ENCODE results near the gene WDR64.

The WDR64 gene

DNA sequence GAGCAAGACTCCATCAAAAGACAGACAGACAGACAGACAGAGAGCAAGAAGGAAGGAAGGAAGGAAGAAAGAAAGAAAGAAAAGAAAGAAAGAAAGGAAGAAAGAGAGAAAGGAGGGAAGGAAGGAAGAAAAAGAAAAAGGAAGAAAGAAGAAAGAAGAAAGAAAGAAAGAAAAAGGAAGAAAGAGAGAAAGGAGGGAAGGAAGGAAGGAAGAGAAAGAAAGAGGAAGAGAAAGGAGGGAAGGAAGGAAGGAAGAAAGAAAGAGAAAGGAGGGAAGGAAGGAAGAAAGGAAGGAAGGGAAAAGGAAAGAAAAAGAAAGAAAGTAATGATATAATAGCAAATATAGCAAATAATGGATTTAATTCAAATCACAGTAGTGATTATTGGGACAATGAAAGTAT is 44.6 kb upstream of the WDR64 start:
- TF ChIP-seq CSDC2 (CRISPR knock-in tag; IDR thresholded peaks at IDR 0.05), result no peak
- no peak for TF ChIP-seq TCF4 (CRISPR knock-in tag; IDR thresholded peaks at IDR 0.05; ENCODE audit: borderline replicate concordance)
- TF ChIP-seq GLIS3 (CRISPR knock-in tag; IDR thresholded peaks at IDR 0.05), result no peak
- TF ChIP-seq ZFP30 (CRISPR knock-in tag; IDR thresholded peaks at IDR 0.05), result no peak
- no peak for TF ChIP-seq ISL1 (CRISPR knock-in tag; IDR thresholded peaks at IDR 0.05)
- no peak for TF ChIP-seq SNAI2 (CRISPR knock-in tag; IDR thresholded peaks at IDR 0.05)
- TF ChIP-seq BACH2 (CRISPR knock-in tag; IDR thresholded peaks at IDR 0.05; ENCODE audit: borderline replicate concordance), result no peak
- TF ChIP-seq ZNF565 (CRISPR knock-in tag; conservative IDR thresholded peaks at IDR 0.05; ENCODE audit: low read depth), result no peak
- no peak for TF ChIP-seq ZFP3 (CRISPR knock-in tag; IDR thresholded peaks at IDR 0.05)
- TF ChIP-seq, protein P1, sequence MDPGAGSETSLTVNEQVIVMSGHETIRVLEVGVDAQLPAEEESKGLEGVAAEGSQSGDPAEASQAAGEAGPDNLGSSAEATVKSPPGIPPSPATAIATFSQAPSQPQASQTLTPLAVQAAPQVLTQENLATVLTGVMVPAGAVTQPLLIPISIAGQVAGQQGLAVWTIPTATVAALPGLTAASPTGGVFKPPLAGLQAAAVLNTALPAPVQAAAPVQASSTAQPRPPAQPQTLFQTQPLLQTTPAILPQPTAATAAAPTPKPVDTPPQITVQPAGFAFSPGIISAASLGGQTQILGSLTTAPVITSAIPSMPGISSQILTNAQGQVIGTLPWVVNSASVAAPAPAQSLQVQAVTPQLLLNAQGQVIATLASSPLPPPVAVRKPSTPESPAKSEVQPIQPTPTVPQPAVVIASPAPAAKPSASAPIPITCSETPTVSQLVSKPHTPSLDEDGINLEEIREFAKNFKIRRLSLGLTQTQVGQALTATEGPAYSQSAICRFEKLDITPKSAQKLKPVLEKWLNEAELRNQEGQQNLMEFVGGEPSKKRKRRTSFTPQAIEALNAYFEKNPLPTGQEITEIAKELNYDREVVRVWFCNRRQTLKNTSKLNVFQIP (CRISPR knock-in tag; IDR thresholded peaks at IDR 0.05; ENCODE audit: borderline replicate concordance, low read depth), result no peak
- TF ChIP-seq ESRRG (CRISPR knock-in tag; IDR thresholded peaks at IDR 0.05), result no peak
- TF ChIP-seq TOX (CRISPR knock-in tag; IDR thresholded peaks at IDR 0.05; ENCODE audit: borderline replicate concordance), result no peak
- no peak for TF ChIP-seq ZNF8 (CRISPR knock-in tag; IDR thresholded peaks at IDR 0.05)
- TF ChIP-seq, protein P2, sequence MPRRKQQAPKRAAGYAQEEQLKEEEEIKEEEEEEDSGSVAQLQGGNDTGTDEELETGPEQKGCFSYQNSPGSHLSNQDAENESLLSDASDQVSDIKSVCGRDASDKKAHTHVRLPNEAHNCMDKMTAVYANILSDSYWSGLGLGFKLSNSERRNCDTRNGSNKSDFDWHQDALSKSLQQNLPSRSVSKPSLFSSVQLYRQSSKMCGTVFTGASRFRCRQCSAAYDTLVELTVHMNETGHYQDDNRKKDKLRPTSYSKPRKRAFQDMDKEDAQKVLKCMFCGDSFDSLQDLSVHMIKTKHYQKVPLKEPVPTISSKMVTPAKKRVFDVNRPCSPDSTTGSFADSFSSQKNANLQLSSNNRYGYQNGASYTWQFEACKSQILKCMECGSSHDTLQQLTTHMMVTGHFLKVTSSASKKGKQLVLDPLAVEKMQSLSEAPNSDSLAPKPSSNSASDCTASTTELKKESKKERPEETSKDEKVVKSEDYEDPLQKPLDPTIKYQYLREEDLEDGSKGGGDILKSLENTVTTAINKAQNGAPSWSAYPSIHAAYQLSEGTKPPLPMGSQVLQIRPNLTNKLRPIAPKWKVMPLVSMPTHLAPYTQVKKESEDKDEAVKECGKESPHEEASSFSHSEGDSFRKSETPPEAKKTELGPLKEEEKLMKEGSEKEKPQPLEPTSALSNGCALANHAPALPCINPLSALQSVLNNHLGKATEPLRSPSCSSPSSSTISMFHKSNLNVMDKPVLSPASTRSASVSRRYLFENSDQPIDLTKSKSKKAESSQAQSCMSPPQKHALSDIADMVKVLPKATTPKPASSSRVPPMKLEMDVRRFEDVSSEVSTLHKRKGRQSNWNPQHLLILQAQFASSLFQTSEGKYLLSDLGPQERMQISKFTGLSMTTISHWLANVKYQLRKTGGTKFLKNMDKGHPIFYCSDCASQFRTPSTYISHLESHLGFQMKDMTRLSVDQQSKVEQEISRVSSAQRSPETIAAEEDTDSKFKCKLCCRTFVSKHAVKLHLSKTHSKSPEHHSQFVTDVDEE (CRISPR knock-in tag; IDR thresholded peaks at IDR 0.05), result no peak
- TF ChIP-seq, protein P3, sequence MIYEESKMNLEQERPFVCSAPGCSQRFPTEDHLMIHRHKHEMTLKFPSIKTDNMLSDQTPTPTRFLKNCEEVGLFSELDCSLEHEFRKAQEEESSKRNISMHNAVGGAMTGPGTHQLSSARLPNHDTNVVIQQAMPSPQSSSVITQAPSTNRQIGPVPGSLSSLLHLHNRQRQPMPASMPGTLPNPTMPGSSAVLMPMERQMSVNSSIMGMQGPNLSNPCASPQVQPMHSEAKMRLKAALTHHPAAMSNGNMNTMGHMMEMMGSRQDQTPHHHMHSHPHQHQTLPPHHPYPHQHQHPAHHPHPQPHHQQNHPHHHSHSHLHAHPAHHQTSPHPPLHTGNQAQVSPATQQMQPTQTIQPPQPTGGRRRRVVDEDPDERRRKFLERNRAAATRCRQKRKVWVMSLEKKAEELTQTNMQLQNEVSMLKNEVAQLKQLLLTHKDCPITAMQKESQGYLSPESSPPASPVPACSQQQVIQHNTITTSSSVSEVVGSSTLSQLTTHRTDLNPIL (CRISPR knock-in tag; IDR thresholded peaks at IDR 0.05; ENCODE audit: low read depth), result no peak
- TF ChIP-seq ZC3H10 (CRISPR knock-in tag; IDR thresholded peaks at IDR 0.05), result no peak
- no peak for TF ChIP-seq OSR1 (CRISPR knock-in tag; IDR thresholded peaks at IDR 0.05)
- no peak for TF ChIP-seq PPARA (CRISPR knock-in tag; IDR thresholded peaks at IDR 0.05; ENCODE audit: borderline replicate concordance)
- TF ChIP-seq, protein P4, sequence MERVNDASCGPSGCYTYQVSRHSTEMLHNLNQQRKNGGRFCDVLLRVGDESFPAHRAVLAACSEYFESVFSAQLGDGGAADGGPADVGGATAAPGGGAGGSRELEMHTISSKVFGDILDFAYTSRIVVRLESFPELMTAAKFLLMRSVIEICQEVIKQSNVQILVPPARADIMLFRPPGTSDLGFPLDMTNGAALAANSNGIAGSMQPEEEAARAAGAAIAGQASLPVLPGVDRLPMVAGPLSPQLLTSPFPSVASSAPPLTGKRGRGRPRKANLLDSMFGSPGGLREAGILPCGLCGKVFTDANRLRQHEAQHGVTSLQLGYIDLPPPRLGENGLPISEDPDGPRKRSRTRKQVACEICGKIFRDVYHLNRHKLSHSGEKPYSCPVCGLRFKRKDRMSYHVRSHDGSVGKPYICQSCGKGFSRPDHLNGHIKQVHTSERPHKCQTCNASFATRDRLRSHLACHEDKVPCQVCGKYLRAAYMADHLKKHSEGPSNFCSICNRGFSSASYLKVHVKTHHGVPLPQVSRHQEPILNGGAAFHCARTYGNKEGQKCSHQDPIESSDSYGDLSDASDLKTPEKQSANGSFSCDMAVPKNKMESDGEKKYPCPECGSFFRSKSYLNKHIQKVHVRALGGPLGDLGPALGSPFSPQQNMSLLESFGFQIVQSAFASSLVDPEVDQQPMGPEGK (CRISPR knock-in tag; IDR thresholded peaks at IDR 0.05; ENCODE audit: borderline replicate concordance), result no peak
- TF ChIP-seq ARNTL (CRISPR knock-in tag; IDR thresholded peaks at IDR 0.05; ENCODE audit: borderline replicate concordance, low read depth), result no peak
- ATAC-seq, result no peak

DNA sequence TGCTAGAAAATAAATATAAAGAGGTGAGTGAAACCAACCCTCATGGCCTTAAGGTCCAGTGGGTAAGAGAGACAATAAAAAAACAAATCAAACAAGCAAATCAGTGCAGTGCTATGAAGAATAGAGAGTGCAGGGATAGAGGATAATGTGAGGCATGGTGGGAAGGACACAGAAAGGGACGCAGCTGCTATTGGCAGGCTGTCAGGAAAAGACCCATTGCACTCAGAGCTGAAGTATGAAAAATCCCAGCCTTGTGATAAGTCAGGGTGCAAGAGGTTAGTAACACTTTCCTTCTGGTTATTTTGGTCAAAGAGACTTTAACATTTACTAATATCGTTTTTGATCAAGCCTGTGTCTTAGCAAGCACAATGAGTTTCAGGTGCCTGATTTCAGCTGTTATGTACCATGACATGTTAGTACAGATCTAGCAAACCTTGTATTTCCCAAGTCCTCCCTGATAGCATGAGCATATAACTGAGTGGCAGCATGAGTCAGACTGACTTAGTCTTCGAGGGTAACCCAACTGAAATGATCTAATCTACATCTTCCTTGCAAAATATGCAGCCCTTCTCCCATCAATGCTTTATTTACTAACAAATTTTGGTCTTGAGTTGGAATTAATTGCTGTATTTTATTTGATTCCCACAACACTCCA is 43.6 kb upstream of the WDR64 start:
- ATAC-seq, result peak; percentile 35; the same call in 2 of the 3 replicates

More for the DNA sequence above, 43.6 kb upstream of the WDR64 start:
- TF ChIP-seq, protein P2 (CRISPR knock-in tag; IDR thresholded peaks at IDR 0.05), result no peak
- TF ChIP-seq GLIS3 (CRISPR knock-in tag; IDR thresholded peaks at IDR 0.05) (no peak), ESRRG (CRISPR knock-in tag; IDR thresholded peaks at IDR 0.05) (no peak), ZC3H10 (CRISPR knock-in tag; IDR thresholded peaks at IDR 0.05) (no peak), RARB (CRISPR knock-in tag; IDR thresholded peaks at IDR 0.05) (no peak), ARNTL (CRISPR knock-in tag; IDR thresholded peaks at IDR 0.05; ENCODE audit: borderline replicate concordance, low read depth) (no peak)
